GM19463 (cell line): ENCODE results near the gene RTL1.
A peak's percentile ranks its signal among the peaks of the same experiment; 100 is the strongest.

Experiments used
- ATAC-seq: cut with Tn5 transposase; IDR thresholded peaks from one replicate; pipeline ENCODE4 v1.9.1; 2021; ENCODE audit warnings: mild to moderate bottlenecking, moderate library complexity; ENCODE audit not compliant: unreplicated experiment

The RTL1 gene

GRCh38 chr14:100854435-100854834 is 49.1 kb downstream of the RTL1 start:
- ATAC-seq = no peak

- no peak for ATAC-seq
Measured at GRCh38 chr14:100851946-100852620, 51.4 kb downstream of the RTL1 start.

GRCh38 chr14:100851586-100851916 is 52.0 kb downstream of the RTL1 start:
- ATAC-seq = no peak

- ATAC-seq = peak; percentile 53
Measured at GRCh38 chr14:100850841-100851585, 52.5 kb downstream of the RTL1 start.

- no peak for ATAC-seq
Measured at GRCh38 chr14:100849115-100849781, 54.3 kb downstream of the RTL1 start.

GRCh38 chr14:100846309-100846859 is 57.1 kb downstream of the RTL1 start:
- no peak for ATAC-seq

GRCh38 chr14:100845341-100845740 is 58.2 kb downstream of the RTL1 start:
- ATAC-seq = no peak

- ATAC-seq = no peak
Measured at GRCh38 chr14:100844846-100845245, 58.7 kb downstream of the RTL1 start.

GRCh38 chr14:100844421-100844820 is 59.1 kb downstream of the RTL1 start:
- no peak for ATAC-seq

GRCh38 chr14:100844082-100844408 is 59.5 kb downstream of the RTL1 start:
- no peak for ATAC-seq

- ATAC-seq = no peak
Measured at GRCh38 chr14:100842799-100843198, 60.7 kb downstream of the RTL1 start.

GRCh38 chr14:100841761-100842403 is 61.6 kb downstream of the RTL1 start:
- no peak for ATAC-seq

- ATAC-seq = no peak
Measured at GRCh38 chr14:100841066-100841760, 62.3 kb downstream of the RTL1 start.

GRCh38 chr14:100840286-100841065 is 63.0 kb downstream of the RTL1 start:
- ATAC-seq = no peak

- ATAC-seq = no peak
Measured at GRCh38 chr14:100839681-100840111, 63.8 kb downstream of the RTL1 start.

GRCh38 chr14:100839315-100839585 is 64.3 kb downstream of the RTL1 start:
- no peak for ATAC-seq

- ATAC-seq = no peak
Measured at GRCh38 chr14:100838493-100839314, 64.8 kb downstream of the RTL1 start.

GRCh38 chr14:100837805-100838350 is 65.6 kb downstream of the RTL1 start:
- no peak for ATAC-seq
